ENCODE data around the gene GSAP. TPM values are rescaled to one million over a fixed set of nuclear protein-coding genes. Genes with fewer than 3 reads are reported as not detected.

The GSAP gene
- polyA plus RNA-seq, 1 donor from 2014 or later = 0.21 TPM

- no peak for TF ChIP-seq EP300 (conservative IDR thresholded peaks at IDR 0.05; ENCODE audit: poor library complexity, severe bottlenecking)
These were observed 32.8 kb downstream of the GSAP start (continued) for GRCh38 chr7:77383333-77383740.

DNA sequence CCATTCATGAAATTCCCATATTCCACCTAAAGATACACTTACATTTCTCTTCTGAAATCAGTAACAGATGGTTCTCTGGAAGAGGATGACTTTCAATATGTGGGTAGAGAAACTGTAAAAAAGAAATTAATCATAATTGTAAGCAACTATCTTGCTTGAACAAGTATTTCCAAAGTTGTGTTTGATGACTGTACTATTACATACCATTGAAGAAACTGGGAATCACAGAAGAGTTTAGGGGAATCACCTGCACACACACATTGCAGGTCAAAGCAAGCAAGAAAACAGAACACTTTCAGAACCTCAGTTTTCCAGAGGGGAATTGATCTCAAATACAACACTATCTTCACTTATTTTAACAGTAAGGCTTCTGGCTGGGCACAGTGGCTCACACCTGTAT lies 33.6 kb downstream of the GSAP start:
- Histone ChIP-seq H4K20me1 (ENCODE audit: insufficient read depth) (no peaks in the 10 kb centered on the region), H3K36me3 (ENCODE audit: insufficient read depth, low read length) (no peaks in the 10 kb centered on the region), H3K9me2 (ENCODE audit: insufficient read depth, low read length) (no peaks in the 10 kb centered on the region), H3K4me2 (ENCODE audit: low read length) (no peak overlapping the region), H3K27me3 (ENCODE audit: insufficient read depth, low read depth, low read length) (no peaks in the 10 kb centered on the region), H3K9ac (ENCODE audit: low read length) (no peak overlapping the region), H3K27ac (ENCODE audit: low read length) (no peak overlapping the region), H3K9me3 (ENCODE audit: low read length) (no peaks in the 10 kb centered on the region), H3K4me3 (ENCODE audit: low read length) (no peak overlapping the region), H3F3A (ENCODE audit: insufficient read depth, low read length, poor library complexity, severe bottlenecking) (no peaks in the 10 kb centered on the region), H3K79me2 (replicated peaks; ENCODE audit: insufficient read depth, low read length) (no peaks in the 10 kb centered on the region), H2AFZ (ENCODE audit: low read depth, low read length) (no peak overlapping the region)
- no peak for TF ChIP-seq RAD21 (conservative IDR thresholded peaks at IDR 0.05)

GRCh38 chr7:77378584-77378983 lies 37.6 kb downstream of the GSAP start:
- H3K9me2 ChIP-seq (ENCODE audit: insufficient read depth, low read length) = no peaks in the 10 kb centered on the region
- no peak overlapping the region for H3K27ac ChIP-seq (ENCODE audit: low read length)
- H3K4me2 ChIP-seq (ENCODE audit: low read length) = no peak overlapping the region
- no peak overlapping the region for H3K9ac ChIP-seq (ENCODE audit: low read length)
- TF ChIP-seq EP300 (conservative IDR thresholded peaks at IDR 0.05; ENCODE audit: poor library complexity, severe bottlenecking) (no peak), EZH2 (IDR thresholded peaks at IDR 0.05; ENCODE audit: borderline replicate concordance, insufficient read depth, low read length, poor library complexity, severe bottlenecking) (no peak), MXI1 (conservative IDR thresholded peaks at IDR 0.05; ENCODE audit: poor library complexity, severe bottlenecking) (no peak), RAD21 (conservative IDR thresholded peaks at IDR 0.05) (no peak), SMC3 (conservative IDR thresholded peaks at IDR 0.05; ENCODE audit: poor library complexity) (no peak), TAF1 (IDR thresholded peaks at IDR 0.05; ENCODE audit: low read depth) (no peak), POLR2AphosphoS5 (IDR thresholded peaks at IDR 0.05) (no peak)
- TF ChIP-seq, protein P1, sequence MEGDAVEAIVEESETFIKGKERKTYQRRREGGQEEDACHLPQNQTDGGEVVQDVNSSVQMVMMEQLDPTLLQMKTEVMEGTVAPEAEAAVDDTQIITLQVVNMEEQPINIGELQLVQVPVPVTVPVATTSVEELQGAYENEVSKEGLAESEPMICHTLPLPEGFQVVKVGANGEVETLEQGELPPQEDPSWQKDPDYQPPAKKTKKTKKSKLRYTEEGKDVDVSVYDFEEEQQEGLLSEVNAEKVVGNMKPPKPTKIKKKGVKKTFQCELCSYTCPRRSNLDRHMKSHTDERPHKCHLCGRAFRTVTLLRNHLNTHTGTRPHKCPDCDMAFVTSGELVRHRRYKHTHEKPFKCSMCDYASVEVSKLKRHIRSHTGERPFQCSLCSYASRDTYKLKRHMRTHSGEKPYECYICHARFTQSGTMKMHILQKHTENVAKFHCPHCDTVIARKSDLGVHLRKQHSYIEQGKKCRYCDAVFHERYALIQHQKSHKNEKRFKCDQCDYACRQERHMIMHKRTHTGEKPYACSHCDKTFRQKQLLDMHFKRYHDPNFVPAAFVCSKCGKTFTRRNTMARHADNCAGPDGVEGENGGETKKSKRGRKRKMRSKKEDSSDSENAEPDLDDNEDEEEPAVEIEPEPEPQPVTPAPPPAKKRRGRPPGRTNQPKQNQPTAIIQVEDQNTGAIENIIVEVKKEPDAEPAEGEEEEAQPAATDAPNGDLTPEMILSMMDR (IDR thresholded peaks at IDR 0.05; ENCODE audit: poor library complexity, severe bottlenecking) = no peak
- TF ChIP-seq, protein P2, sequence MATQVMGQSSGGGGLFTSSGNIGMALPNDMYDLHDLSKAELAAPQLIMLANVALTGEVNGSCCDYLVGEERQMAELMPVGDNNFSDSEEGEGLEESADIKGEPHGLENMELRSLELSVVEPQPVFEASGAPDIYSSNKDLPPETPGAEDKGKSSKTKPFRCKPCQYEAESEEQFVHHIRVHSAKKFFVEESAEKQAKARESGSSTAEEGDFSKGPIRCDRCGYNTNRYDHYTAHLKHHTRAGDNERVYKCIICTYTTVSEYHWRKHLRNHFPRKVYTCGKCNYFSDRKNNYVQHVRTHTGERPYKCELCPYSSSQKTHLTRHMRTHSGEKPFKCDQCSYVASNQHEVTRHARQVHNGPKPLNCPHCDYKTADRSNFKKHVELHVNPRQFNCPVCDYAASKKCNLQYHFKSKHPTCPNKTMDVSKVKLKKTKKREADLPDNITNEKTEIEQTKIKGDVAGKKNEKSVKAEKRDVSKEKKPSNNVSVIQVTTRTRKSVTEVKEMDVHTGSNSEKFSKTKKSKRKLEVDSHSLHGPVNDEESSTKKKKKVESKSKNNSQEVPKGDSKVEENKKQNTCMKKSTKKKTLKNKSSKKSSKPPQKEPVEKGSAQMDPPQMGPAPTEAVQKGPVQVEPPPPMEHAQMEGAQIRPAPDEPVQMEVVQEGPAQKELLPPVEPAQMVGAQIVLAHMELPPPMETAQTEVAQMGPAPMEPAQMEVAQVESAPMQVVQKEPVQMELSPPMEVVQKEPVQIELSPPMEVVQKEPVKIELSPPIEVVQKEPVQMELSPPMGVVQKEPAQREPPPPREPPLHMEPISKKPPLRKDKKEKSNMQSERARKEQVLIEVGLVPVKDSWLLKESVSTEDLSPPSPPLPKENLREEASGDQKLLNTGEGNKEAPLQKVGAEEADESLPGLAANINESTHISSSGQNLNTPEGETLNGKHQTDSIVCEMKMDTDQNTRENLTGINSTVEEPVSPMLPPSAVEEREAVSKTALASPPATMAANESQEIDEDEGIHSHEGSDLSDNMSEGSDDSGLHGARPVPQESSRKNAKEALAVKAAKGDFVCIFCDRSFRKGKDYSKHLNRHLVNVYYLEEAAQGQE (IDR thresholded peaks at IDR 0.05; ENCODE audit: borderline replicate concordance) = no peak
- no peak overlapping the region for H3K4me3 ChIP-seq (ENCODE audit: low read length)
- H3K27me3 ChIP-seq (ENCODE audit: insufficient read depth, low read depth, low read length) = no peaks in the 10 kb centered on the region
- no peaks in the 10 kb centered on the region for H3F3A ChIP-seq (ENCODE audit: insufficient read depth, low read length, poor library complexity, severe bottlenecking)
- H3K79me2 ChIP-seq (replicated peaks; ENCODE audit: insufficient read depth, low read length) = no peaks in the 10 kb centered on the region
- no peaks in the 10 kb centered on the region for H4K20me1 ChIP-seq (ENCODE audit: insufficient read depth)
- no peak overlapping the region for H2AFZ ChIP-seq (ENCODE audit: low read depth, low read length)
- no peaks in the 10 kb centered on the region for H3K9me3 ChIP-seq (ENCODE audit: low read length)
- H3K36me3 ChIP-seq (ENCODE audit: insufficient read depth, low read length) = no peaks in the 10 kb centered on the region
